Ectodermal cell (in vitro differentiated cells): Measurements from ENCODE around the gene AGMO.

Experiments
- H3K27ac ChIP-seq: 2 replicates; pipeline ENCODE4 v1.7.0; 2013; ENCODE audit warnings: mild to moderate bottlenecking, low read depth, low read length; ENCODE audit not compliant: insufficient read depth, poor library complexity, severe bottlenecking
- H3K27me3 ChIP-seq: 2 replicates; pipeline ENCODE4 v1.7.0; 2013; ENCODE audit warnings: mild to moderate bottlenecking, low read length; ENCODE audit not compliant: insufficient read depth, control insufficient read depth, poor library complexity, severe bottlenecking
- H3K36me3 ChIP-seq: one replicate; pipeline ENCODE4 v1.7.0; 2013; ENCODE audit warnings: low read length; ENCODE audit not compliant: control insufficient read depth, insufficient read depth
- H3K4me1 ChIP-seq: one replicate; pipeline ENCODE4 v1.7.0; 2013; ENCODE audit warnings: low read length; ENCODE audit not compliant: control insufficient read depth, insufficient read depth
- H3K4me3 ChIP-seq: 2 replicates; pipeline ENCODE4 v1.7.0; 2013; ENCODE audit warnings: low read depth, low read length, control low read depth; ENCODE audit not compliant: insufficient read depth
- H3K9me3 ChIP-seq: 2 replicates; pipeline ENCODE4 v1.7.0; 2013; ENCODE audit warnings: mild to moderate bottlenecking, low read length, moderate library complexity; ENCODE audit not compliant: control insufficient read depth
- WGBS, 2 experiments: methylation state at CpG; one replicate each; pipeline ENCODE4 v1.1.7; 2013; ENCODE audit warnings: missing lambda C conversion rate in 2 of 2; 5-methylcytosine and 5-hydroxymethylcytosine counted together

The AGMO gene

DNA sequence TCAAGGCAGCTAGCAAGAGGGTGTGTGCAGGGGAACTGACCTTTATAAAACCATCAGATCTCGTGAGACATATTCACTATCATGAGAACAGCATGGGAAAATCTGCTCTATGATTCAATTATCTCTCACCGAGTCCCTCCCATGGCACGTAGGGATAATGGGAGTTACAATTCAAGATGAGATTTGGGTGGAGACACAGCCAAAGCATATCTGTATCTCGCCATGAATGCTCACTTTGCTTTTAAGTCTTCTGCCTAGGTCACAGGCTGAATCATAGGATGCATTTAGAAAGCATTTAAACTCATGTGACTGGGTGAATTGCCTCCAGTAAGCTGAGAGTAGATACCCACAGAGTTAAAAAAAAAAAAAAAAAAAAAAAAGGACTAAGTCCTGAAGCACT, 220.0 kb downstream of the AGMO start:
- Histone ChIP-seq H3K9me3 (no peaks in the 10 kb centered on the region), H3K36me3 (no peaks in the 10 kb centered on the region), H3K27me3 (no peaks in the 10 kb centered on the region), H3K4me3 (no peak overlapping the region), H3K4me1 (no peaks in the 10 kb centered on the region), H3K27ac (no peak overlapping the region)
- 79 to 85% methylated on average over 4 of the region's 4 CpGs for WGBS, 2 experiments

GRCh38 chr7:15336146-15336545, 225.7 kb downstream of the AGMO start:
- H3K4me1 ChIP-seq, result peaks cover under 1% of the 10 kb centered on the region
- H3K27ac ChIP-seq, result no peak overlapping the region
- H3K27me3 ChIP-seq, result no peaks in the 10 kb centered on the region
- H3K9me3 ChIP-seq, result no peaks in the 10 kb centered on the region
- whole genome bisulfite sequencing, 2 experiments, result no CpG with 5 or more reads among the region's 1 CpG
- no peak overlapping the region for H3K4me3 ChIP-seq
- no peaks in the 10 kb centered on the region for H3K36me3 ChIP-seq

- no peak overlapping the region for H3K4me3 ChIP-seq
Measured at GRCh38 chr7:15335390-15335789, 226.4 kb downstream of the AGMO start.

GRCh38 chr7:15334536-15335263, 227.1 kb downstream of the AGMO start:
- WGBS, 2 experiments, result 90 to 92% methylated on average over 5 to 6 of the region's 6 CpGs
- Histone ChIP-seq H3K4me3 (no peak overlapping the region), H3K27ac (no peak overlapping the region), H3K4me1 (peaks cover 5% of the 10 kb centered on the region), H3K27me3 (no peaks in the 10 kb centered on the region), H3K9me3 (no peaks in the 10 kb centered on the region), H3K36me3 (no peaks in the 10 kb centered on the region)

More at GRCh38 chr7:15335390-15335789, 226.4 kb downstream of the AGMO start:
- H3K27me3 ChIP-seq, result no peaks in the 10 kb centered on the region
- H3K4me1 ChIP-seq, result peaks cover 5% of the 10 kb centered on the region
- H3K27ac ChIP-seq, result no peak overlapping the region
- whole genome bisulfite sequencing, 2 experiments, result 93 to 94% methylated on average over 6 of the region's 6 CpGs
- no peaks in the 10 kb centered on the region for H3K36me3 ChIP-seq
- no peaks in the 10 kb centered on the region for H3K9me3 ChIP-seq

- 93% methylated on average over 1 of the region's 2 CpGs for WGBS, 2 experiments
- Histone ChIP-seq H3K9me3 (no peaks in the 10 kb centered on the region), H3K27ac (no peak overlapping the region), H3K4me1 (peaks cover 5% of the 10 kb centered on the region), H3K36me3 (no peaks in the 10 kb centered on the region), H3K4me3 (no peak overlapping the region), H3K27me3 (no peaks in the 10 kb centered on the region)
Measured at GRCh38 chr7:15332956-15333355, 228.9 kb downstream of the AGMO start.

DNA sequence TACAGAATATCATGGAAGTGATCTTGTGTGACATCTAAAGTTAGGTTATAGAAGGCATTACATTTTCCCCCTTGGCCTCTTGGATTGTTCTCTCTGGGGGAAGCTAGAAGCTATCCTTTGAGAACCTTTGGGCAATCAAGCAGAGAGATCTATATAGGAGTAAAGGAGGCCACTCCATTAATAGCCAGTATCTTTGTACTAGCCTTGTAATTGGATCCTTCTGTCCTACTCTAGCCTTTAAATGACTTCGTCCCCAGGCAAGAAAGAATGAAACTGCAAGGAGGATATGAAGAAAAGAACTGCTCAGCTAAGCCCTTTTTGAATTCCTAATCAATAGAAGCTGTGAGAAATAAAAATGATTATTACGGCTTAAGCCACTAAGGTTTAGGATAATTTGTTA, 230.9 kb downstream of the AGMO start:
- Histone ChIP-seq H3K36me3 (no peaks in the 10 kb centered on the region), H3K4me3 (no peak overlapping the region), H3K9me3 (no peaks in the 10 kb centered on the region), H3K27ac (no peak overlapping the region), H3K27me3 (no peaks in the 10 kb centered on the region), H3K4me1 (peaks cover 5% of the 10 kb centered on the region)
- WGBS, 2 experiments, result 50 to 55% methylated on average over 2 of the region's 2 CpGs

DNA sequence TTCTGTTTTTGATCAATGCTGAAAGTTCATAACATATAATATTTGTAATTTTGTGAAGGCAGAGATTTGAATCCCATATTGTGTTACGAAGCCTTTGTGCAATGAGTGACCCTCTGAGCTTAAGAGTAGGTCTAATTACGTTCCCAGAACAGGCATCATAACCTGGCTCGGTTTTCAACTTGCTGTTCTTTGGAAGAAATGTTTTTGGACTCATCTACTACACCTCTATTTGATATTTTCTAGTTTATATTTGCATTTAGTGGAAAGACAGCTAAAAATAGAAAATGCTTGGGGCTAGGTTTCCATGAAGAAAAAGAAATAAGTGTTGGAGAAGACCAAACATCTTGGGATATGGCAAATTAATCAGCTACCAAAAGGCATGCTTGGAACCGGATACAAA, 234.8 kb downstream of the AGMO start:
- Histone ChIP-seq H3K4me1 (peaks cover 5% of the 10 kb centered on the region), H3K4me3 (no peak overlapping the region), H3K9me3 (no peaks in the 10 kb centered on the region), H3K27me3 (no peaks in the 10 kb centered on the region), H3K27ac (no peak overlapping the region), H3K36me3 (no peaks in the 10 kb centered on the region)
- WGBS, 2 experiments, result 87 to 94% methylated on average over 4 of the region's 4 CpGs

DNA sequence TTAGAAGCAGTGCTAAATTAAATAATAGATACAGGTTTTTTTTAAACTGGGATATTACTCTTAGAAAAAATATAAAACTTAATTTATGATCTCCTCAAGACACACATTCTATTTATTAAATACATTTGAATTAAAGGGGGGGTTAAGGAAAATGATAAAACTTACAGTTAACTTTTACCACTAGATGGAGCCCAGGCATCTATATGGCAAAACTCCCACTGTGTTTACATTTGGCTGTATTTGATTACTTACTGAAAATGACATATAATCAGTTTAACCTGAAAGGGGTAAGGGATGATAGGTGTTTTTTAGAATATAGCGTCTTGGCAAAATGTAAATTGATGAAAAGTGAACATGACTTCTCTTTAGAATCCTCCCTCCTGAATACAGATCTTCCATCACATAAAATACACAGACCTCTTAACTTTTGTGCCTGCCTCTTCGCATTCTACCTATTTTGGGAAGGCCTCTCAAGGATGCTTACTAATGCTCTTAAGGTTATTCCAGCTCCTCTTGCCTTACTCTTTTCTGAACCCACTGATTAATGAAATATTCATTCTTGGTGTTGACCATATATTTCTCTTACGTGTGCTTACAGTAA, 235.7 kb downstream of the AGMO start:
- Histone ChIP-seq H3K36me3 (no peaks in the 10 kb centered on the region), H3K27ac (no peak overlapping the region), H3K4me3 (no peak overlapping the region), H3K9me3 (no peaks in the 10 kb centered on the region), H3K27me3 (no peaks in the 10 kb centered on the region), H3K4me1 (peaks cover 5% of the 10 kb centered on the region)
- 97 to 98% methylated on average over 2 of the region's 3 CpGs for WGBS, 2 experiments

DNA sequence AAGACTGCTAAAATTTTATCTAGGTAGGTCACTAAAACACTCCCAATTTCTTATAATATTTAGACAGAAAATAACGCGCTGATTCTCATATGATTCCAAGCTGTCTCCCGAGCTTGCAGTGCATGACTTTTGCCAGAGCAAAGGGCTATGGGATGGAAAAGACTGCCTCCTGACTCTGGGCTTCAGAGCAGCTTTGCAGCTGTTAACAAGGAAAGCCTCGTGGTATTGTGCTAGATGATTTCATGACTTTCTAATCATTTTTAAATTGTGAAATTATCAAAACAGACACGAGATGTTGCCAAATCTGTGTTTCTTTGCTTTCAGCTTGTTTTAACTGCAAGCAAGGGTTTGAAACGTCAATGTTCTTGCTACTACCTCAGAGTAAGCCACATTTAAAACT, 238.3 kb downstream of the AGMO start:
- H3K27me3 ChIP-seq, result no peaks in the 10 kb centered on the region
- no peaks in the 10 kb centered on the region for H3K9me3 ChIP-seq
- WGBS, 2 experiments, result 93 to 95% methylated on average over 6 of the region's 6 CpGs
- H3K27ac ChIP-seq, result no peak overlapping the region
- no peaks in the 10 kb centered on the region for H3K36me3 ChIP-seq
- no peak overlapping the region for H3K4me3 ChIP-seq
- no peaks in the 10 kb centered on the region for H3K4me1 ChIP-seq

DNA sequence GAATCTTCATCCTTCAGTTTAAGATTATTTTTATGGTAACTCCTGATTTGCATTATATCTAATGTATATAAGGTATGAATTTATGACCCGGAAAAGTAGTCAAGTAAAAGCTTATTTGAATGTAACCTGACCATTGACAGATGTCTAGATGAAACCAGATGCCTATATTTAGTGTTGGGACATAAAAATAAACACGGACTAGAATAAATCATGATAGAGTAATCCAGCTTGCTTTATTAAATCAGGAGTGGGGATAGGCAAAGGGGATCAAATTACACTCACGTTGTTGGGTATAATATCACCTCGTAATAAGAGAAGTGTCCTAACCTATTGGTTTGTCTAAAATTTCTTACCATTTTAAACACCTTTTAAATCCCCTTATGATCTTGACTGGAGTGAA, 244.6 kb downstream of the AGMO start:
- Histone ChIP-seq H3K27me3 (no peaks in the 10 kb centered on the region), H3K4me1 (no peaks in the 10 kb centered on the region), H3K9me3 (no peaks in the 10 kb centered on the region), H3K36me3 (no peaks in the 10 kb centered on the region), H3K4me3 (no peak overlapping the region), H3K27ac (no peak overlapping the region)
- 94 to 98% methylated on average over 4 of the region's 4 CpGs for WGBS, 2 experiments
